NCI-H2227 (cell line): Measurements from ENCODE around the gene TIMM44.

ENCODE experiments used
- DNase-seq: peaks from one replicate; lab custom pipeline; 2025; ENCODE audit not compliant: unreplicated experiment; lab: John Stamatoyannopoulos, UW

The TIMM44 gene

GRCh38 chr19:7877249-7877836 is 66.1 kb downstream of the TIMM44 start:
- no peak for DNase-seq
